SW 1271 (cell line): ENCODE measurements around the gene KLHL29.

Experiments used
- DNase-seq, 2 experiments: peaks; one replicate each; lab custom pipeline; 2025; lab: John Stamatoyannopoulos, UW

Gene KLHL29

GRCh38 chr2:23659328-23659727 lies 274.3 kb downstream of the KLHL29 start:
- DNase-seq, result no peak

DNA sequence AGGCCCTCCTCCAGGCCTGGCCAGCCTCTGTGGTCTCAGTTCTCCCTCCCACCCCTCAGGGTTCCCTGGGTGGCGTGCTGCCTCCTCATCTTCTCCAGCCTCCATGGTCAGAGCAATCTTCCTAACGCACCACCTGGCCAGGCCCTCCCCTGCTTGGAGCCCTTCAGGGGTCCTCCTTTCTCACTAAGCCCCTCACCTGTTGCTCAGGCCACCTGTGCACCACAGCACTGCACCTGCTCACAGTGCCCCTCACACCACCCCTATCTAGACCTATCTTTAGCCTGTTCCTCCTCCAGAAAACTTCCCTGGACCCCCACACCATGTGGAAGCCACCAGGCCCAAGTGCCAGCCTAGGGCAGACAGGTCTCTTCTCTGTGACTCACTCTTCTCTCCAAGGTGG lies 274.8 kb downstream of the KLHL29 start:
- DNase-seq, result no peak

GRCh38 chr2:23660237-23660636 lies 275.3 kb downstream of the KLHL29 start:
- no peak for DNase-seq

- DNase-seq, result no peak
Measured at GRCh38 chr2:23661276-23662050, 276.5 kb downstream of the KLHL29 start.

GRCh38 chr2:23662466-23662865 lies 277.5 kb downstream of the KLHL29 start:
- no peak for DNase-seq

DNA sequence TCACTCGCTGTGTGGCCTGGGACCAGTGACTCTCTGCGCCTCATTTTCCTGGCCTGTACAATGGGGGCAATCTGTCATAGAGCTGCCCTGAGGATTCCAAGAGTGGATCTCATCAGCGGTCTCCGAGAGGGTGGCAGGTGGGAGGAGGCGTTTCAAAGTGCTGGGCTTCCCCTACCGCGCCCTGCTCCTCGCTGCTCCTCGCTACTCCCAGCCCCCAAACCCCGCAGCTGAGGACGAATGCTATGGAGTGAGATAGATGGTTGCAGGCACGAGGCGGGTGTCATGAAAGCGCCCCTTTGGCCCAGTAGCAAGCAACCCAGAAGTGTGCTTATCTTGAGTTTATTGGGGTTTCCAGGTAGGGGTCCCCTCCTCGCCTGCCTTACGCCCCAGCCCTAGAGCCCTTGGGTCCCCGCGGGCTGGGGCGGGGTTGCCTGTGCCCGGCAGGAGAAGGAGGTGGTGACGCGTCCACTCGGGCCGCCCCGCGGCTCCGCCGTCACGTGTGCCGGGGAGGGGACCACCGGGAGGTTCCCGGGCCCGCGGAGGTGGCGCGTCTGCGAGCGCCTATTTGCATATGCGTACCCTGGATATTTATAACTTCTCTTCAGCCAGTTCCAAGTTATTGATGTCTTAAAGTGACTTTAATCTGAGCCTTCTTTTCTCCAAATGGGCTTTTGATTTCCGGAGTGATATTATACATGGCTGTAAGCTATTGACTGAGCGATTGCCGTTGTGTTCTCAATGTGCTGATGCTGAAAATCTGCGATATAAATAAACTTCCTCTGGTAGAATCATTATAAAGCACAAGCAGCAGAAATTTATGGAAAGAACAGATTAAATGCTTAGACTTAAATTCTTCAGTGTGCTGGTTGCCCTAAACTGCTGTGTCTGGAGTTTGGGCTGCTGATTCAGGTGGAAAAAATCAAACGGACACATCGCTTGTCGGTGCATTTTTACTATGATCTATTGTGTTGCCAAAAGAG lies 278.3 kb downstream of the KLHL29 start:
- DNase-seq, result no peak

DNA sequence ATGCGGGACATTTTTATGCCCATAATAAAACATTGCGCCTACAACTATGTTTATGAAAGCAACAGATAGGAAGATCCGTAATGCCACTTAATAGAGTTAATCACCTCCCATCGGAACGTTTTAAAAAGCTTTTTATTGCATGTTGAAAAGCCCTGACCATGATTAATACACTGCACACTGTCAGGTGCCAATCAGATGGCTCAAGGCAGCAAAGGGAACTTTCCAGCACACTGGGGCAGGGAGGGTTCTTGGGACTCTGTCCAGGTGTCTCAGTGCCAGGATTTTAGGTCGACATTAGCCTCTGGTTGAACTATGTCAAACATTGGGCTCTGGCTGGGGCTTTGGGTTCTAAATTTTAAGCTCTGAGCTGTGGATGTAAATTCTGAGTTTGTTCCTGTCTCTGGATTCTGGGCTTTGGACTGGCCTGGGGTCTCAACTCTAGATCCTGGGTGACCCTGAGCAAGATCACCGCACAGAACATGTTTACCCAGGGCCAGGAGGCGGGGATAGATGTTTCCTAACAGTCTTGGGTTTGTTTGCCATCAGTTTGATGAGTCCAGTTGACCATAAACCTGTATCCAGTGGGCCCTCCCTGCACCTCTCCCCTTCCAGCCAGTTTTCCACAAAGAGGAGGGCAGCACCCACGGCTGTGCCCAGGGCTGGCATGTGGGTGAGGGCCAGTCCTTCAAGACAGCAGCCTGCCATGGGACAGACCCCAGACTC lies 279.2 kb downstream of the KLHL29 start:
- no peak for DNase-seq

DNA sequence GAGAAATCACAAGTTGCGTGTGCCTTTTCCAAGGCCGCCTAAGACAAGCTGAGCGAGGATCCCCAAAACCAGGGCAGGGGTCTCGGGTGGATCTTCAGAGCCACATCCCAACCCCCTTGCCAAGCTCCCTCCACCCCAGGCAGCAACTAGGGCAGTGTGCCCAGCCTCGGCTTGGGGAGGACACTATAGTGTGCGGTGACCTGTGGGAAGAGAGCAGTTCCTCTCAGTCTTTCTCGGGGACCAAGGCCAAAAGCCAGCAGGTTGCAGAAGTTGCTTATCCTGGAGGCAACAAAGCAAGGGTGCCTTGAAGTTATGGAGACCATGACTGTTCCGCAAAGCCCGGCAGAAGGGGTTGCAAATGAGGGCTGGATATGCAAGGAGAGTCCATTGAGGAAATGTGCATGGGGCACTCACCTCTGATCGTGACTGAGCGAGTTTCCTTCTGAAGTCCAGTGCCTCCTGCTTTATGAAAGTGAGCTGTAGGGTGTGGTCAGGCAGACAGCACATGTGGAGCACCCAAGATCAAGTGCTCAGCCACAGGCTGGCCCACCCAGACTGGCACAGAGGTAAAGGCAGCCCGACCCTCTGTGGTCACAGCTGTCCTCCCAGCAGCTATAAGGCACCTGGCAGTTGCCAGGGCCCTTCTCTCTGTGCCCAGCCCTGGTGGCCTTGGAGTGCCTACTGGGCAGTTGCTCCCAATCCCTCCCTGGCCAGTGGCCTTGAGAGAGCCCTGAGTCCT lies 281.4 kb downstream of the KLHL29 start:
- DNase-seq, result no peak

GRCh38 chr2:23666980-23667357 lies 282.0 kb downstream of the KLHL29 start:
- DNase-seq, result no peak

DNA sequence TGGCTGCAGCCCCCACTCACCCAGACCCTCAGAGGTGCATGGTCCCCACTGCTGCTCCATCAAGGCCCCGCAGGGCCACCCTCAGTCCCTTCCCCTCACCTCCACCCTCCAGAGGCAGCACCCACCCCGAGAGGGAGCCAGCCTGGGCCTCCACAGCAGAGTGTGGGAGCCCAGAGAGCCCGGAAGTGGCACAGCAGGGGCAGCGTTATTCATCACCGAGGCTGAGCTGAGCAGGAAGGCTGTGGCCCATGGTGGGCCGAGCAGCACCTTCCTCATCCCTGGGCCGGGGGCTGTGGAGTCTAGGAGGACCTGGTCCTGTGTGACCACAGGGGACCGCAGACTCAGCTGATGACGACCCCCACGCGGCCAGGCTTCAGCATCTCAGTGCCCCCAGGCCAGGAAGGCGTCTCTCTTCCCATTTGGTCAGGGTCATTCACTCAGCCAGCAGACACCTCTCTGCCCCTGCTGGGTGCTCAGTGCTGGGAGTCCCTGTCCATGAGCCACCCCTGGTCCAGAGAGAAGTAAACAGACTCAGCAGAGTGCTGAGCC lies 283.9 kb downstream of the KLHL29 start:
- no peak for DNase-seq

DNA sequence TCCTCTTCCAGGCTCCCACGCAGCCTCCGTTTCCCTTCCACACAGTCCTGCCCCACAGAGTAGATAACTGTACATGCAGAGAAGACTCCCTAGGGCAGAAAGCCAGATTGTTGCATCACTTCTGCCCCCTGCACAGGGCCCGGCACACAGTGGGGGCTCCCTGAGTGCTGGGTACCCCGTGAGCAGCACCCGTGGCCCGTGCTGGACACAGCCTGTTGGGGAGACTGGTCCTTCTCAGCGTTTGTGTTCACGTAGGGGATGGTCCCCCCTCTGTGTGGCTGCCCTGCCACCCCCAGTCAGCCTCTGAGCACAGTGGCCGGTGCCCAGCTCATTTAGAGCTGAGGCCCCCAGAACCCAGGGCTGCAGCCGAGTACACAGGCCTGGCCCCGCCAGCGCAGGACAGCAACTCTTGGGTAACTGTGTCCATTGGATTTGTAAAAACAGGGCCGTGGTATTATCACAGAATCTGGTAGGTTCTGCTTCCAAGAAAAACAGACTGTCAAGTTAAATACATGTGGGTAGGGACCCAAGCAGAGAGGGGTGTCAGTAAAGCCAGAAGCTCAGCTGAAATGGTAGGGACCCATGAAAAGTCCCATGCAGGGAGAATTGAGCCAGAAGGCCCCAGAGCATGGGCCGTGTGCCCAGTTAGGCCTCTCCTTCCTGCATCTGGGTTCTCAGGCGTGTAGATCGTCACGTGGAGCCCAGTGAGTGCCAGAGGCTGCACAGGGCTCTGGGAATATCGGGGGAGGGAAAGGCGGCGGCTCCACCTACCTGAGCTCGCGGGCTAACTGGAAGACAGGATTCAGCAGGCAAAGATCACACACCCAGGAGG lies 284.6 kb downstream of the KLHL29 start:
- no peak for DNase-seq

DNA sequence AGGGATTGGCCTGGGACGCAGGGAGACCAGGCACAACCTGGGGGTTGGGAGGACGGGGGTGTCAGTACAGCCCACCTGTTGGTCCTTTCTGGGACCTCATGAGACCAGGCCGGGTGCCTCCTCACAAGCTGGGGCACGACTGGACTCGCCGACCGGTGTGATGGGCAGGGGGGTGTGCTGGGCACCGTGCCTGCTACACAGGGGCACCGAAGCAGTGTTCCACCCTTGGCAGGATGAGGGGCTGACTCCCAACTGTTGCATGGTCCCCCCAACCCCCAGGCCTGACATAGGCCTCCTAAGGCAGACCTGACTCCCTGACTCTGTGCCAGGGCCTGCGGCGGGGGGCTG lies 285.2 kb downstream of the KLHL29 start:
- no peak for DNase-seq

DNA sequence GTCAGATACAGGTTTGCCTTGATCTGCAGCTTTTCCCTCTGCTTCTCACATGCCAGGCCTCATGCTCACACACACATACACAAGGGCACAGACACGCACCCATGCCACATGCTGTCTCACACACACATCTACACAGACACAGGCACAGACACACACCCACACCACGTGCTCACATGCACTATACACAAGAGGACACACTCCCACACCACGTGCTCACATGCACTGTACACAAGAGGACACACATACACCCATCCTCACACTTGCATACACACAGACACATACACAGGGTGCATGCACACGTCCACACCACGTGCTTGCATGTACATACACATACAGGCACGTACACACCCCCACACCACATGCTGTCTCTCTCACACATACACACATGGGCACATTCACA lies 288.1 kb downstream of the KLHL29 start:
- no peak for DNase-seq

DNA sequence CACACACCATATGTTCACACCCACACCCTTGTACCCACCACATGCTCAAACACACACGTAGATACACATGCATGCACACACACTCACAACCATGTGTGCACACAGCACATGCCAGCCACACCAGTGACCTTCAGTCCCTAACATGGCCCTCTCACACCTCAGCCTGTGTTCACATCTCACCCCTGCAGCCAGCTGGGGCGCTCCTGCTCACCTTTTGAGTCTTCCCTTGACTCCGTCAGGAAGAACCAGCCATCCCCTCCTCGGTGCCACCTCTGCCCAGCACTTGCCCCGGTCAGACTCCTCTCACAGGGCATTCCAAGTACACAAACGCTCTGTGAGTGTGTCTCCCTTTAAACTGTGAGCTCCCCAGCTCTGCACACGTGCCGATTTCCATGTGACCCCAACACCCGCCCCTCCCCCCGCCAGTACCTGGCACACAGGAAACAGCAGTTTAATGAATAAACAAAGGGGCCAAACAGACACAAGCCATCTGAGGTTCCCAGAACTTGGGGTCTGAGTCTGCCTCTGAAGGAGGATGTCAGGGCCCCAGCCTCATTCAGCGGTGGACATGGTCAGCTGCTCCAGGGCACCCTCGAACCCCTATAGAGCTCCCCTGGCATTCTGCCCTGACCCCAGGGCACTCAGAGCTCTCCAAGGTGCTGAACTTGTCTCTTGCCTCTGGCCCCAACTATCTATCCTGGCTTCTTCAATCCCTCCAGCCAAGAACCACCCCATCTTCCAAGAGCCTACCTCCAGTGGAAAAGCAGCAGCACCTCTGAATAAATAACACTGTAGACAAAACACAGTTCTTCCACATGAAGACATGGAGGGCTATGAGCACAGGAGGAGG lies 289.1 kb downstream of the KLHL29 start:
- DNase-seq, result no peak

DNA sequence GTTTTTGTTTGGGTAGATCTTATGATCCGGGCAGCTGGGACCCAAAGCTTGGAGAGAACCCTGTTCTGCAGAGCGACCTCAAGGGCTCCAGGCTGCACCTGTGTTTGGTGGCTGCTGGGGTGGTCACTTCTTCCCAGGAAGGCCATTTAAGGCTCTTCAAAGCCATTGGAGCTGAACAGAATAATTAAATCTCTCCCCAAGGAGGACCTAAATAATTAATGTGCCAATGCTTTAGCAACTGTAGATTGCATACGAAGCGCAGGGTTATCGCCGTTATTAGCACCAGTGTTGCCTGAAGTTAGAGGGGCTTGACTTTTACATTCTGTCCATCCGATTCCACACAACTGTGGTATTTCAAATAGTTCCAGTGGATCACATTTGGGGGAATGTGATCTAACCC lies 290.5 kb downstream of the KLHL29 start:
- no peak for DNase-seq

GRCh38 chr2:23677836-23678235 lies 292.9 kb downstream of the KLHL29 start:
- DNase-seq, result no peak

DNA sequence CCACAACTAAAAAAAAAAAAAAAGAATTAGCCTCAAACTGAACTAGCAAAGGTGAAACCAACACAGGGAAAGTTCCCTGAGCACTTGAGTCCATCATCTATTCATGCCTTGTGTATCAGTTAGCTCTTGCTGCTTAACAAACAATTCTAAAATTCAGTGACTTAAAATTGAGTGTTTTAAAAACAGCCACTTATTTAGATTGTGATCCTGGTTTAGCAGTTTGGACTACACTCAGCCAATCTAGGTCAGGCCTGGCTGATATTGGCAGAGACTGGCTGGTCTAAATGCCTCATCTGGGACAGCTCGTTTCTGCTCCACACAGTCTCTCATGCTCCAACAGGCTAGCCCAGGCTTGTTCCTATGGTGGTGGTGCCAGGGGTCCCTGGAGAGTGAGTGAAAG lies 294.1 kb downstream of the KLHL29 start:
- DNase-seq, result no peak

- DNase-seq, result no peak
Measured at GRCh38 chr2:23680951-23681350, 296.0 kb downstream of the KLHL29 start.

DNA sequence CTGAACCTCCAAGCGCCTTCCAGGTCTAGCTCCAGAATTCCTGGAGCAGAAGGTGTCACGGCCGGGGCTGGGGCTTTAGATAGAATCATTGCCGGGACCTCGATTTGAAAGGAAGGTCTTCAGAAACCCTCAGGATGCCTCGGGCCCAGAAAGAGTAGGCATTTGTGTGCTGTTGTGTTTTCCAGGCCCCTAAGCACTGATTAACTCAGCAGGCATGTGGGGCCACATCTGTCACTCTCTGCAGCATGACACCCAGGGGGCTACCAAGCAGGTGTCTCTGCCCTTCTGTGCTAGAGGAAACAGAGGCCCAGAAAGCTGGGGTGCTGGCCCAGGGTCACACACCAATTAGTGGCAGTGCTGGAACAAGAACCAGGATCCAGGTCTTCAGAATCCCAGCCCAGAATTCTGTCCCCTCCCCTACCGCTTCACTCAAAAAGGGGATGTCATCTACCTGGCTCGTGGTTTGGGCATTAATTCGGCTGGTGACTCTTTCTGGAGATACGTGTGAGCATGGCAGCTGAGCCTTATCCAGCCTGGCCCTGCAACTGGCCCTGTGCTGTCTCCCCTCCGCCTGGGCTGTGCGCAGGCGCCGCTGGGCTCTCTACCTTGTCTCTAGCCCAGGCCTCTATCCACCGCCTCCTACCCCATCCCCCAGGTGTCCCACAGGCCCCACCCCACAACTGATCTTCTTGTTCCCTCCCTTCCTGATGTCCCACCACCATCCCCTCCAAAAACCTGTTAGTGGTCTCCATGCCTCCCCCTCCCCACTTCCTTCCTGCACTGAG lies 296.6 kb downstream of the KLHL29 start:
- DNase-seq, result no peak
